ENCODE measurements around the gene SERP2. TPM values are rescaled to one million over a fixed set of nuclear protein-coding genes. Genes with fewer than 3 reads are reported as not detected.
A peak's percentile ranks its signal among the peaks of the same experiment; 100 is the strongest.
"Not testable (repeated sequence)": the region's sequence is repeated elsewhere in the genome, so short reads cannot be mapped to it uniquely, and the experiment has no call there.

Gene SERP2
- 2.8 TPM for total RNA-seq
- long read RNA-seq, partial matches to known transcripts, result 2 of 7 reads
- long read RNA-seq, other reads (novel, unspliced or antisense), result 2 of 7 reads

DNA sequence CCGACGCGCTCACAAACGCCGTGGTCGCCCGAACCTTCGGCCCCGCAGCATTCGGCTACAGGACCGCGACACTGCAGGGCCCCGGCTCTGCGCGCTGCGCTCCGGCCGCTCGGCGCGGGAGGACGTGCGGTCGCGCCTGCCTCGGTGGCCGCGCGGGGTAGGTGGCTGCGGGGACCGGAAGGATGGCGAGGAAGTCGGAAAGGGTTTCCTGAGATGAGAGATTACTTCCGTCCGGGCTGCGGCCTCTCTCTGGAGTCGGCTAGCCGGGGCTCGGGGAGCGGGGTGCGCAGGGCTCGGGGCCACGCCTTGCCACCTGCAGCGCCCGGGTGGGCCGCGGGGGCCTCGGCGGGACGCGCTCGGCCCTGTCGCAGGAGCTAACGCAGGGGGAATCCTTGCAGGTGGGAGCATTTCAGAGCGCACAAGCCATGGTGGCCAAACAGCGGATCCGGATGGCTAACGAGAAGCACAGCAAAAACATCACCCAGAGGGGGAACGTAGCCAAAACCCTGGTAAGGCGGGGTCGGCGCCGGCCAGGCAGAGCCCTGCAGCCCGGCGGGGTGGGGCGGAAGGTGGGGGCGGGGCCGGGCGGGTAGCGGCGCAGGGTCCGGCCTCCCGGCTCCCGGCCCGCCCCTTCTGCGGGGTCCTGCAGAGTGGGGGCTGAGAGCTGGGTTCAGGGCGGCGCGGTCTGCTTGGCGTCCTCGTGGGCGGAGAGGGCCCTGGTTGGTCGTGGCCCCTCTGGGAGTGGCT lies at the start of gene SERP2:
SERP2 (plus strand) TSS at position 224 of the 747 bp plus-strand sequence; CDS start at position 426, 202 bp downstream.
- Histone ChIP-seq H3K27me3 (no peaks in the 10 kb centered on the region), H3K27ac (peak within 1 kb of the TSS; percentile 24), H3K4me1 (no peaks in the 10 kb centered on the region), H3K4me3 (peak within 1 kb of the TSS; percentile 58), H3K36me3 (no peaks in the 10 kb centered on the region), H3K9me3 (no peaks in the 10 kb centered on the region)
- ATAC-seq (peak; percentile 74), DNase-seq (peak; percentile 70)
- intact Hi-C loops (cut with DNase I), result no loop called here
- TF ChIP-seq, protein P1, sequence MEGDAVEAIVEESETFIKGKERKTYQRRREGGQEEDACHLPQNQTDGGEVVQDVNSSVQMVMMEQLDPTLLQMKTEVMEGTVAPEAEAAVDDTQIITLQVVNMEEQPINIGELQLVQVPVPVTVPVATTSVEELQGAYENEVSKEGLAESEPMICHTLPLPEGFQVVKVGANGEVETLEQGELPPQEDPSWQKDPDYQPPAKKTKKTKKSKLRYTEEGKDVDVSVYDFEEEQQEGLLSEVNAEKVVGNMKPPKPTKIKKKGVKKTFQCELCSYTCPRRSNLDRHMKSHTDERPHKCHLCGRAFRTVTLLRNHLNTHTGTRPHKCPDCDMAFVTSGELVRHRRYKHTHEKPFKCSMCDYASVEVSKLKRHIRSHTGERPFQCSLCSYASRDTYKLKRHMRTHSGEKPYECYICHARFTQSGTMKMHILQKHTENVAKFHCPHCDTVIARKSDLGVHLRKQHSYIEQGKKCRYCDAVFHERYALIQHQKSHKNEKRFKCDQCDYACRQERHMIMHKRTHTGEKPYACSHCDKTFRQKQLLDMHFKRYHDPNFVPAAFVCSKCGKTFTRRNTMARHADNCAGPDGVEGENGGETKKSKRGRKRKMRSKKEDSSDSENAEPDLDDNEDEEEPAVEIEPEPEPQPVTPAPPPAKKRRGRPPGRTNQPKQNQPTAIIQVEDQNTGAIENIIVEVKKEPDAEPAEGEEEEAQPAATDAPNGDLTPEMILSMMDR (IDR thresholded peaks at IDR 0.05), result no peak

DNA sequence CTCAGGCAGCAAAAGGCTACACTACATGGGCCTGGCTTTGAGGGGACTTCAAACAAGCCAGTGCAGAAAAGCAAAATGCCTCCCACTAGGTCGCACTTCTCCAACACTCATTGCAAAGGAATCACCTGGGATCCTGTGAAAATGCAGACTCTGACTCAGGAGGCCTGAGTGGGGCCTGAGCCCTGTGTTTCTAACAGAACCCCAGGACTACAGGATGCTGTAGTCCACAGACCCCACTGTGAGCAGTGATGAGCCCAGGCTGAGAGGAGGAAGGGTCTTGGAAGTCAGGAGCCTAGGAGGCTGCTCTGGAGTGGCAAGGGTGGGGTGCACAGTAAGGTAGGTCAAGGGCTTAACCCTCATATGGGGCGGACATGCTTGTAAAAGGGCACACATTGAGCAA lies 46.7 kb upstream of the SERP2 start:
- no peaks in the 10 kb centered on the region for H3K9me3 ChIP-seq
- H3K4me3 ChIP-seq, result no peak overlapping the region
- no peak overlapping the region for H3K27ac ChIP-seq
- H3K27me3 ChIP-seq, result no peaks in the 10 kb centered on the region
- intact Hi-C loops (cut with DNase I), result no loop called here
- ATAC-seq (no peak), DNase-seq (no peak)
- no peaks in the 10 kb centered on the region for H3K36me3 ChIP-seq
- TF ChIP-seq, protein P1 (IDR thresholded peaks at IDR 0.05), result no peak
- peaks cover 3% of the 10 kb centered on the region for H3K4me1 ChIP-seq

DNA sequence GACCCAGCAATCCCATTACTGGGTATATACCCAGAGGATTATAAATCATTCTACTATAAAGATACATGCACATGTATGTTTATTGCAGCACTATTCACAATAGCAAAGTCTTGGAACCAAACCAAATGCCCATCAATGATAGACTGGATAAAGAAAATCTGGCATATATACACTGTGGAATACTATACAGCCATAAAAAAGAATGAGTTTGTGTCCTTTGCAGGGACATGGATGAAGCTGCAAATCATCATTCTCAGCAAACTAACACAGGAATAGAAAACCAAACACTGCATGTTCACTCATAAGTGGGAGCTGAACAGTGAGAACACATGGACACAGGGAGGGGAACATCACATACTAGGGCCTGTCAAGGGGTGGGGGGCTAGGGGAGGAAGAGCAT lies 44.6 kb upstream of the SERP2 start:
- H3K27me3 ChIP-seq; DNase-seq; H3K9me3 ChIP-seq; H3K27ac ChIP-seq; ATAC-seq; intact Hi-C loops (cut with DNase I); H3K4me3 ChIP-seq; H3K36me3 ChIP-seq; H3K4me1 ChIP-seq: not testable (repeated sequence)

DNA sequence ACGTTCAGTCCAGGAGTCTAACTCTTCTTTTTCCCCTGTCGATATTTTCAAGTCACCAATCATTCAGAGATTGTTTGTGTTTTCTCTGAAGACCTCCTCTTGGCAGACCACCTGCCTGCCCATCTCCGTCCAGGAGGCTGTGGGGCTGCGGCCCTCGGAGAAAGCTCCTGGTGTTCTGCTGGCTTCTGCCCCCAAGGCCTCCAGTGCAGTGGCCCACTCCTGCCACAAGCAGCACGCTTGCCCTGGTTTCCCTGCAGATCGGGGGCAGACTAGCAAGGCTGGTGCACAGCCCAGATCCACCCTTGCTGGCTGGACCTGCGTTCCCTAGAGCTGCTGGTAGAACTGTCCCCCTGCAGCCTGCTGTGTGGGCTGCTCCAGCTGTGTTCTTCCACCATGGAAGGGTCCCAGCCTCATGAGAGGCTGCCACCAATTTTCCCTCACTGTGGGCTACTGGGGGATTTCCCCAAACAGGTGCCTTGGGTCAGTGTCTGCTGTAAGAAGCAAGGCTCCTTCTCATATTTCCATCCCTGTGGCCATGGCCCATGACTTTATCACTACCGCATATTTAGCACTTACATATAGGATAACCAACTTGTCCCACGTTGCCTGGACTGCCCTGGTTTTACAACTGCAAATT lies 43.6 kb upstream of the SERP2 start:
- TF ChIP-seq, protein P1 (IDR thresholded peaks at IDR 0.05), result no peak
- H3K27me3 ChIP-seq, result no peaks in the 10 kb centered on the region
- H3K9me3 ChIP-seq, result no peaks in the 10 kb centered on the region
- no peak overlapping the region for H3K4me3 ChIP-seq
- no peaks in the 10 kb centered on the region for H3K36me3 ChIP-seq
- H3K27ac ChIP-seq, result no peak overlapping the region
- no peak for ATAC-seq
- peaks cover 8% of the 10 kb centered on the region for H3K4me1 ChIP-seq
- intact Hi-C loops (cut with DNase I), result no loop called here
- no peak for DNase-seq

DNA sequence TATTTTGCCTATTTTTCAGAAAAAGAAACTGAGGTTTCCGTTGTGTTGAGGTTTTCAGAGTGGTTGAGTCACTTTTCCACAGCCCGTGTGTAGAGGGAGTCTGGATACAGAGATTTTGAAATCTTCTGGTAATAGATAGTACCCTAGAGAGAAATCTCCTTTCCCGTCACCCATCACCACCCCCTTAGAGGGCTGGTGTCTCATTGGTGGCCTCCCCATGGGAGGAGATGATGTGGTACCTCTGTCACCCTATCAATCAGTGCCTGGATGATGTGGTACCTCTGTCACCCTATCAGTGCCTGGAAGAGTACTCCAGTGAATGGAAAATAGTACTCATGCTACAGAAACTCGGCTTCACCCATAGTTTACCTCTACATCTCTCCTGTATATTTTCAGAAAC lies 42.2 kb upstream of the SERP2 start:
- Histone ChIP-seq H3K4me1 (peaks cover 8% of the 10 kb centered on the region), H3K27me3 (no peaks in the 10 kb centered on the region), H3K36me3 (no peaks in the 10 kb centered on the region), H3K27ac (no peak overlapping the region), H3K4me3 (no peak overlapping the region), H3K9me3 (no peaks in the 10 kb centered on the region)
- intact Hi-C loops (cut with DNase I), result no loop called here
- TF ChIP-seq, protein P1 (IDR thresholded peaks at IDR 0.05), result no peak
- ATAC-seq, result peak; percentile 28
- DNase-seq, result no peak
